ELR (cell line): ENCODE results near the gene TTC39A.

Experiments
- DNase-seq: peaks from one replicate; pipeline ENCODE4 v3.0.0-alpha.2; 2015; ENCODE audit warnings: low read depth

TTC39A gene

DNA sequence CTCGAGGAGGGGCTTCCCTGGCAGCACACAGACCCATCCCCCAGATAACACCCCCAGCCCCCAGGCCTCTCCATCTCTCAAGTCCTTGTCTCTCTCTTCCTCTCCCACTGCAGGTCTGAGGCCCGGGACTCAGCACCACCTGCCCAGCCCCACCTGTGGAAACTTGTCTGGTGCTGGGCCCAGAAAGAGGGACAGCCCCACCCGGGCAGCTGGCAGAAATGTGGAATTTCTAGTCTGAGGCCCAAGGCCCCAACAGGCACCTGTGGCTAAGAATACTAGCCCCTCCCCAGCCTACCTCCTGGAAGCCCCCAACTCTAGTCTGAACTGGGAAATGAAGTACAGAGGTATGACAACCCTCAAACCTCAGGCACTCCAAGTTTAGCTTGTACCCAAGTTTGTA, 15.4 kb downstream of the TTC39A start:
- DNase-seq = no peak

DNA sequence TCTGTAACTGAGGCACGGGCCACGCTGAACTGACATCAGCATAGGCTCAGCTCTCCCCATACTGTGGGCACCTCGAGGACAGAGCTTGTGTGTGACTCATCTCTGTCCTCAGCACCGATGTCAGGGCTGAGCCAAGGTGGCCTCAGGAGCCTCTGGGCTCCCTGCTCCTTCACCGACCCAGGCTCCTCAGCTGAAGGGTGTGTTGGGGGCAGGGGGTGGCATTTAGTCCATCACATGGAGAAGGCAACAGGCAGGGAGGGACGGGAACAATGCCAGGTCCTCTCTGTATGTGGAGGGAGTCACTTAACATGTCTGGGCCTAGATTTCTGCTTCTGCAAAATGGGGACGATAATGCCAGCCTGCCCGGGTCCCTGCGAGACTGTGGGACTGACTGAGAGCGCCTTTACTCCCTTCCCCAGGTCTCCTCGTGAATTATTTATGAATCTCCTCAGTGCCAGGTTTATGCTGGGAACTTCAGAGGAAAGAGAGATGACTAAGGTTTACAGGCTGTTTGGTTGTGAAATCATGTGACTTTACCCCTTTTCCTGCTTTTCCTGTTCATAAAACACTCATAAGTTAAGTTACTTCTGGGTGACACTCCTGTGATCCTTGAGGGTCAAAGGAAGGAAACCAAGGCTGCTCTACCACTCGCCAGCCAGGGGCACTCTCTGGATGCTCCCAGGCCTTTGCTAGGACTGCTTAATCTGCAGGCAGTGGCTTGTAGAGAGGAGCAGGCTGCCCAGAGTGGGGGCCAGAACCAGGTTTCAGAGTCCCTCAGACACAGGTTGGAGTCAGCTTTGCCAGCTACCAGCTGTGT, 16.2 kb downstream of the TTC39A start:
- peak; percentile 87 for DNase-seq

DNA sequence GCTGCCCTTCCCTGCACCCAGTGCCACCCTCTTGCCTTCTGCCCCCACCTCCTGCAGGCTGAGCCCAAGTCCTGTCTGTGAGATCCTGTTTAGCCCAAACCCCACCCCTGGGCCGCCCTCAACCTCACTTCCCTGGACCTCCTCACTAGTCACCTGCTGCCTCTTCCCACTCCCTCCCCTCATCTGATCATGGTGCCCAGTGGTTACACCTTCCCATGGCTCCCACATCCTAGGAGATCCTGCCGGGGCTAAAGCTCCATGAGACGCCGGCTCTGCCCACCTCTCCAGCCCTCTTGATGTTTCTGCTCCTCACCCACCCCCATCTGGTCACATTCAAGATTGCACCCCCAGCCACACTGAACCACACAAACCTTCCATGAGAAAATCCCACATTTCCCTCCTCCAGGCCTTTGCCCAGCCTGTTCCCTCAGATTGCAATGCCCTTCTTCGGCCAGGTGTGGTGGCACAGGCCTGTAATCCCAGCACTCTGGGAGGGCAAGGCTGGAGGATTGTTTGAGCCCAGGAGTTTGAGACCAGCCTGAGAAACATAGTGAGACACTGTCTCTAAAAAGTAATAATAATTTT, 17.0 kb downstream of the TTC39A start:
- DNase-seq = peak; percentile 34

DNA sequence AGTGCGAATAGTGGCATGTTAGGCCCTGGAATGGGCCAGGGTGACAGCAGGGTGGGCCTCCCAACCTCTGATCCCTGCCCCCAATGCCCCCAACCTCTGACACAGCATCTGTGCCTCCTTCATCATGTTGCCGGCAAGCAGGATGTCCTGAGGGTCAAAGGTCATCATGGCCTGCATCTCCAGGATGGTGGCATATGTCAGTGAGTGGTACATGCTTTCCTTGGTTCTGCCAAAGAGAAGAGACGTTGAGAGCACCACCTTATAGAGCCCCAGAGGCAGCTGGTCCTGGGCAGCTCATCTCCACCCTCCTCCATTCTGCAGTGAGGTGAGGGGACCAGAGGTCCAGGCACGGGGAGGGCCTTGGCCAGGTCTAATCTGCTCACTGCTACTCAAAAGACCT, 17.6 kb downstream of the TTC39A start:
- no peak for DNase-seq

DNA sequence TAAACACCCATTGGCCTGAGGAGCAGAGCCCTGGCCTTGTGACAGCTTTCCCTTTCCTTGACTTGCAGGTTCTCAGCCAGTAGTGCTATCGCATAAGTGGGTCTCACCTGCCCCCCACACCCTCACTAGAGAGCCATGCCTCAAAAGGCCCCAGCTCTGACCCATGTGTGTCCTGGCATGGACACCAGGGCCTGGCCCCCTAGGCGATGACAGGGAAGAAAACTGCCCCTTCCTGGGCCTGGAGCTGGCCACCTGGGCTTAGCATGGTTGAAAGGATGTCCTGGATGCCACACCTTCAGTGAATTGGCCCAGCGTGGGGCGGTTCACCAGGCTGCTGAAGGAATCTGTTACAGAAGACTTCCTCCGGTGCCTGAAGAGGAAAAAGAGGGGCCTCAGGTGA, 18.5 kb downstream of the TTC39A start:
- no peak for DNase-seq

DNA sequence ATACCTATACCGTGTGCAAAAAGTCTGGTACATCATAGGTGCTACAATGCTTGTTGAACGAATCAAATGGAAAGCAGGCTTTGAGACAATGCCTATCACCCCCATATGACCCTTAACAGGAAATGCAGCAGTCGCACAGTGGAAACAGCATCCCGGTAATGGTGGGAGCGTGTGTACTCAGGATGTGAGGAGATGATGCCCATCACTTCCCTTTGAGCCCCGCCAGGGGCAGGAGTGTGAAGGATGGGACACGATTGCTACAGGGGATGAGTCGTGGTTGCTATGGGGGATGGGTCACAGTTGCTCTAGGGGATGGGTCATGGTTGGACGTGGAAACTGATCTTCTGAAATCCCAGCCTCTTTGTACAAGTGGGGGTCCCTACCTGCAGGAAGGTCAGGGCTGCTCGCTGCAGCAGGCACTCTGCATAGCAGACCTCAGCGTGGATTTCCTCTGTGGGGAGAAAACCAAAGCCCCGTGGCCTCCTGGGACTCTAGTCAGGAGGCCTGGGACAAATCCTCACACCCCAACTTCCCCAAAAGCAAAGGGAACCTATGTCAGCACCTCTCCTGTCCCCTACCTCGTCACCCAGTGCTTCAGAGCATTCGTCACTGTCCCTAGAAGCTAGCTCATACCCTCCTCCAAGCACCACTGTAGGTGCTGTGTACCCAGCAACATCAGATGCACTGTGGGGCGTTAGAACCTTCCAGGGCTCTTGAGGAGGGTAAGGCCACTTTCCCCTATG, 19.3 kb downstream of the TTC39A start:
- DNase-seq = peak; percentile 58

DNA sequence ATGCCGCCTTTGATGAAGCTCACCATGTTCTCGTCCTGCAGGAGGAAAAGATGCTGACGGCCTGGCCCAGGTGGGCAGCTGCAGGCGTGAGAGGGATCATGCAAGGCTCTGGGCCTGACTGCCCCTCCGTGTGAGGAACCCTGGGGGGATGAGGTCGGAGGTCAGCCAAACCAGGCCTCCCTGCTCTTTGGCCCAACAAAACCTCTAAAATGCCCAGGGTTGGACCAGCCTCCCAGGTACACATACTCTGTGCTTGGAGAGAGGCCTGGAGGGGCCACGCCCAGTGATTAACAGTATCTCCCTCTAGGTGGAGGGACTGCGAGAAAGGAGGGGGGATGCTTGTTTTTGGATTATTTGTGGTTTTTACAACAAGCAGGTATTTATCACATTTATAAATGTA, 21.1 kb downstream of the TTC39A start:
- no peak for DNase-seq

DNA sequence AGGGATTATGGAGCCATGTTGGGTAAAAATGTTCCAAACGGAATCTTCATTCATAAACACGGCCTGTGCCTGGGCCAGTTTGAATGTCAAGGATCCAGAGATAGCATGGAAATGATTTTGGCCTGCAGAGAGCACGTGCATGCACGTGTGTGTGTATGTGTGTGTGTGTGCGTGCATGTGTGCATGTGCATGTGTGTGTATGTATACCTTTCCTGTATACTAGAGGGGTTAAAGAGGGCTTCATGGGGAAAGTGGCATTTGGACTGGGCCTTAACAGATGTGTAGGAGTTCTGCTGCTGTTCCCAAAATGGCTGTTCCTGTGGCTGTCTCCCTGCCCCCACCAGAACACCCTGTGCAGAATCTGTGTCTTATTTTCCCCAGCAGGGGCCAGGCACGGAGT, 21.7 kb downstream of the TTC39A start:
- DNase-seq = no peak

DNA sequence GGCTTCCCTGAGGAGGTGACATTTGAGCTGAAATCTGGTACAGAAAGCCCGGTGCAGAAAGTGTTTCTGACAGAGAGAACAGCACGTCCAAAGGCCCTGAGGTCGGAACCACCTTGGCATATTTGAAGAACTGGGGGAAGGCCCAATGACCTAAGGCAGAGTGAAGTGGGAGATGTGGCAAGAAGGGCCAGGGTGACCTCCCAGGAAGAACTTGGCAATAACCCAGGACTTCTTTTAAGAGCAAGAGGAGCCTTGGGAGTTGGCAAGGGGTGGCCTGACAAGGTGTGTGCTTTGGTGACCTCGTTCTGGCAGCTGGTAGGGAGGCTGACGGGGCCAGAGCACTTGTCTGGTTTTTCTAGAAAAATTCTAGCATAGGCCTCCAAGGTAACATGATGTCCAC, 23.4 kb downstream of the TTC39A start:
- no peak for DNase-seq

DNA sequence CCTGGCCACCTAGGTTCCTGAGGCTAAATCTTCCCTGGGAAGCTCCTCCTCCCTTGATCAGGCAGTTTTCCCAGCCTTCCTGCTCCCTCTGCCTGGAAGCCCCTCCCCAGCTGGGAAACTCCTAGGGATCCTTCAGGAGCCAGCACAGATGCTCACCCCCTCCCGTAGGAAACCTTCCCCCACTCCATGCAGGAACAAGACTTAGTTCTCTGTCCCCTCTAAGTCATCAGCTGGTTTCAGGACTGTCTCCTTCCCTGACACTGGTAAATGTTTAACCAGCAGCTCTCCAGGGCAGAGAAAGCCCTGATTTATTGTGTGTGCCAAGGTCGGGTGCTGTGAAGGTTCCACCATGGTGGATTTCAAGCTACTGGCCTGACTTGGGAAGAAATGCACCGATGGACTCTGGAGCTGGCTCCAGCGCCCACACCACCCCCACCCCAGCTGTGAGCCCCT, 25.0 kb downstream of the TTC39A start:
- no peak for DNase-seq

DNA sequence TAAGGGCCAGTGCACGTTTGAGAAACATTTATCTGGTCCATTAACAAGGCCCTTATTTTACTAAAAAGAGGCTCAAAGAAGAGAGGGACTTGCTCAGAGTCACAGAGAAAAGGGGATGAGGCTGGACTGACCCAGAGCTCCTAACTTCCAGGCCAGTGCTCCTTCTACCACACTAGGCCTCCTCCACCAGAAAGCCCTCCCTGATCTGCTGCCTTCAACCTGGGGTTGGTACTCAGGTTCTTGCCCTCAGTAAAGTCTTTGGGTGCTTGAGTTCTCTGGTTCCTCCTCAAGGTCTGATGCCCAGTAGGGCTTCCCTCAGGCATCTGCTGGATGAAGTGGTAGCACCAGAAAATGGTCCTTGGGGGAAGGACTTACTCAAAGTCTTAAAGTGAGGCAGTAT, 26.0 kb downstream of the TTC39A start:
- DNase-seq = no peak

DNA sequence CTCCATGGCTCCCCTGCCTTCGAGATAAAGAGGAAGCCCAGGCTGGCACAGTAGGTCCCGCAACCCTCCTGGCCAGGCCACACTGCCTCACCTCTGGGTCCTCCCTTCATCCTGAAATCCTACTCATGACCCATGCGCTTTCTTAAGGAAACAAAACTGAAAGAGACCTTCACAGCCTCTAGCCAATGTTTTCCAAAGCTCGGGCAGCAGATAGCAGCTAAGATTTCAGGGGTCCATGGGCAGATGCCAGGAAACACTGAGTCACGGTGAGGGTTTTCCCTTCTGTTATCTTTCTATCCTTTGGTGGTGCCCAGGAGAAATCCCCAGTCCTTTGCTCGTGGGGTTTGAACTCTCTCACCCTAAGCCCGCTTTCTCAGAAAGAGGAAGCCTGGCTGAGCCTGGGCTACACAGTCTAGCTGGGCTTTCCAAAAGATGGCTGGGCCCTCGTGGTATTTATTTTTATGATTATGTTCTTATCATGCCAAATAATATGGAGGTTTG, 26.6 kb downstream of the TTC39A start:
- no peak for DNase-seq

DNA sequence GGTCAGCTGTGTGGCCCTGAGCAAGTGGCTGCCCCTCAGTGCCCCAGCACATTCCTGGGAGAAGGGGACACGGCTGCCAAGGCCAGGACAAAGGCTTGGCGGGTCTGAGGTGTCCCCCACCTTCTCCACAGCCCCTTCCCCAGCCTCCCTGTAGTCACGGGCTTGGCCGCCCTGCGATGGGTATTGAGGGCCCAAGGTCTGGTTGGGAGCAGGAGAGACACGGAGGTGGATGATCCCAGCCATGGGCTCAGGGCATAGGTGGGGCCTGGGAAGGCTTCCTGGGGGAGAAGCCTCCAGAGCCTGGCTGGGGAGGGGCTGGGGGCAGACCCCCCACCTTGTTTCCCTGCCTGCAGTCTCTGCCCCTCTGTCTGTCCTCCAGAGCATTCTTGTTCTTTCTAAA, 27.0 kb downstream of the TTC39A start:
- DNase-seq = no peak

DNA sequence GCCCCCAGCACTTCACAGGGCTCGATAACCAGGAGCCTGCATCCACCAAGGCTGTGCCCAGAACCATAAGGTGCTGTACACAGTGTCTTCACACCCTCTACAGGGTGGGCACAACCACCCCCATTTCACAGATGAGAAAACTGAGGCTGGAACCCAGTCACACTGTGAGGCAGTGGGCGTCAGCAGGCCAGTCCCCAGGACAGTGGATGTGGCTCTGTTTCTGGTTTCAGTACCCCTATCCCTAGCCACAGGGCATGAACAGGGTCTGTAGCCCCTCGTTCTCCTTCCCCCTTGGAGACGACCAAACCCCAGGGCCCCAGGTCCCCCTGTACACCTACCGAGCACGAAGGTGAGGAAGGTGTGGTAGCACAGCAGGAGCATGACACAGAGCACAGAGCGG, 27.6 kb downstream of the TTC39A start:
- no peak for DNase-seq

DNA sequence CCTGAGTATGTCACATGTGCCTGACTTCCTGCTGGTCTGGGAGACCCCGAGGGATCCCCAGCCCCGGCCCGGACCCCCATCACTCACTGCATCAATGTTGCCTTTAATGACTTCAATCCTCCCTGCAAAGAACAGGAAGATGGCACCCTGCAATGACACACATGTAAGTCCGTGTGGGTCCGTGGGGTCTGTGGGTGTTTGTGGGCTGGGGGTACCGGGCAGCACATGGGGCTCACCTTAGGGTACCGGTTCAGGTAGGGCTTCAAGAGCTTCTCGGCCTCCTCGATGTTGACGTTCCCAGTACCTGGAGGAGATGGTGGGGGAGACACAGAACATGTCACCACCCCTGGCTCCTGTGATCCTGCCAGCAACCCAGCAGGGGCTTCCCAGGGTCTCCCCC, 28.1 kb downstream of the TTC39A start:
- no peak for DNase-seq

DNA sequence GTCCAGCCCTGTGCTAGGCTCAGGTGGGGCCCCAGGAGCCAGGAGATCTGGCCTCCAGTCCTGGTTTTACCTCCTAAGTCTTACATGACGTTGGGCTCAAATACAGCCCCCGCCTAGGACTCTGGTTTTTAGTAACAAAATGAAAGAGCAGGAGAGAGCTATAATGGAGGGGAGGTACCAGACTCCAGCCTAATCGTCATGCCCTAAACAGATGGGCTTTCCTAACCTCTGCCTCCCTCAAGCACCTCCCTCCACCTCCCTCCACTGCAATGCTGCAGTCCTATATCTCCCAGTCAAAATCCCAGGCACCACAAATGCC, 28.6 kb downstream of the TTC39A start:
- DNase-seq = no peak

DNA sequence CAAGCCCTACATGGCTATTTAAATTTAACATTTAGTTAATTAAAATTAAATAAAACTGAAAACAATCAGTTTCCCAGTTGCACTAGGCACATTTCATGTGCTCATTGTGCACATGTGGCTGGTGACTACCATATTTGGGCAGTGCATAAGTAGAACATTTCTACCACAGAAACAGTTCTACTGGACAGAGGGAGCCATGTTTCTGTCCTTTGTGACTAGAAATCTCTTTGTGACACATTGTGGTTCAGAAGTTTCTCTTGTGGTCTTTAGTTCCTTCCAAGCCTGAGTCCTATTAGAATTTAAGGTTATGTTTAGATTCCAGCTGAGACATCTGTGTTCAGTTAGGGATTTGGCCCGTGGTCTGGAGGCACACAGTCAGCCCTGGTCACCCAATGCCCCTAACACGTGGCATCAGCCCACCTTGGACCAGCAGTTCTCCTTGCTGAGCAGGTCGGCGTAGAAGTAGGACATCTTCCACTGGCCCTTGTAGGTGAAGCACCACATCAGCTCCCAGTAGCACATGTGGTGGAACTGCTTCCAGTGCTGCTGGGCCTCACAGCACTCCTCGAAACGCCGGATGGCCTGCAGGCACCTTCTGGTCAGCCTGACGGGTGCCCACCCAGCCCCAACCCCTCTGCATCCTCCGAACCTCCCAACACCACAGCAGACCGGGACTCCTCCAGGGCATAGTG, 29.1 kb downstream of the TTC39A start:
- no peak for DNase-seq

DNA sequence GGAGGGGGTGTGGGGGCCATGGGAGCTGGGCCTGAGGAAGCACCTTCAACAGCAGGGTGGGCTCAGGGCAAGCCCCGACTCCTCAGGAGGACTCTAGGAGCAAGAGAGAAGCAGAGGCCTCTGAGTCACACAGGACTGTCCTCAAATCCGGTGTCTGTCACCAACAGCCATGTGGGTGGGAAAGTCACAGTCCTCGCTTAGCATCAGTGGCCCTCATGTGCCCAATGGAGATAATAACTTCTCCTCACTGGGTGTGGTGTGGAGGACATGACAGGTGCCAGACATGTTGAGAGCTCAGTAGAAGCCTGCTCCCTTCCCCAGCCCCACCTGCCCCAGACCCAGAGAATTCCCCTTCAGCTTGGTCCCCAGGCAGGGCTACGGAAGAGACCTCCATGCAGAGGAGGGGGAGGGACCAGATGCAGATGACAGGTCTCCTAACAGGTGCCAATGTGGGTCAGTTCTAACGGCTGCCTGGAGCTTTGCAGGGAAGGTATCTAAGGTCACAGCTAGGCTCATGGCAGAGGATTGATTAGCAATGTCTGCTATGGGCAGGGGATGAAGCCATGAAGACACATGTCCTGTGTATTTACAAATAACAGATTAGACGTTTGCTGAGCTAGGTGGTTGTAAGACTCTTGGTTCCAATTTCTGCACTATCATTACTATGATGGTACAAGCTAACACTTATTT, 30.2 kb downstream of the TTC39A start:
- no peak for DNase-seq

DNA sequence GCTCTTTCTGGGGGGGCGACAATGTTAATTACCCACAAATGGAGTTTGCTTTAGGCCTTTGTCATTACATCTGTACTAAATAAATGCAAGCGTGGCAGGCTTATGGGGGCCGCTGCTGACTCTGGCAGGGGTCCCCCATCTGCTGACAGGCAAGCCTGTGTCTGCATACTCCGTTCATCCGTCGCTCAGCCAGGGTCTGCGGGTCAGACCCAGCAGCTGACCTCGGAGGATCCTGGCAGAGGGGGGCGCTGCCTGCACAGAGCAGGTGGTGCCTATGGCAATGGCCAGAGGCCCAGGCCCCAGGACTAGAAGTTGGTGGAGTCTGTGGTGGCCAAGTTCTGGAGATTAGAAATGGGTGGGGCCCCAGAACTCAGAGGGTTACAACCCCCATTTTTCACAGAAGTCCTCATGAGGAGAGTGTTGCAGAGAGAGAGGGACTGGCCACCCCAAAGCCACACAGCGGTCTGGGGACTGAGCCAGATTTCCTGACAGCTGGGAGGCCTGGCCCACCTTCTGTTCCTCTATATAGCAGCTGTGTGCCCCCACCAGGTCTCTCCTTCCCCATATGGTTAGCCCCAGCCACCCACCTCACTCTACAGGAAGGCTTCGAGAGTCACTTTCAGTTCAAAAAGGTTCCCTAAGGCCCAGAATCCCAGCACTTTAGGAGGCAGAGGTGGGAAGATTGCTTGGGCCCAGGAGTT, 31.0 kb downstream of the TTC39A start:
- DNase-seq = no peak

DNA sequence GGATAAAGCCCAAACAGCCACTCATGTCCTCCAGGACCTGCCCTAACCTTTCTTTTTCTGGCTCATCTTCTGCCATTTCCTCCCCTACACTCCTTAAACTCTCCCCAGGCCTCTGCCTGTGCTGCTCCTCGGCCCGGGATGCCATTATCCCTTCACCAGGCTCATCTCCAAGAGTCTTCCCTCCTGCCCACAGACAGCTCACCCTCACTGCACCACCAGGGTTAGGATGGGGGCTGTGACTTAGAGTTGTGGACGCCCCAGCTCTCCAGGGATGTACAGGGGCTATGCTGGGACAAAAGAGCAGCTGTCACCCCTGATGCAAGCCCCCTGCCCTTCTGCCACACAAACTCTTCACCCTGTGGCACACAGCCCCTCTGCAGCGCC, 32.0 kb downstream of the TTC39A start:
- no peak for DNase-seq
